ENCODE data around the gene RRP1B. TPM values are rescaled to one million over a fixed set of nuclear protein-coding genes. Genes with fewer than 3 reads are reported as not detected.
"Not testable (repeated sequence)": the region's sequence is repeated elsewhere in the genome, so short reads cannot be mapped to it uniquely, and the experiment has no call there.

RRP1B gene
- polyA plus RNA-seq, 6 donors from 2014 or later = 9.2 to 30.3 (median 21.1) TPM

- H3K27ac Mint-ChIP-seq = no peak overlapping the region
- no peak overlapping the region for H3K4me3 Mint-ChIP-seq
- peaks cover 7 to 15% of the 10 kb centered on the region in 2 donors for H3K36me3 Mint-ChIP-seq
- no peak for ATAC-seq (ENCODE audit: low read depth in 2 of 2)
- no peaks in the 10 kb centered on the region for H3K27me3 Mint-ChIP-seq
- no peak for DNase-seq
- H3K9me3 Mint-ChIP-seq = no peaks in the 10 kb centered on the region
- H3K4me1 Mint-ChIP-seq = peaks cover 33 to 50% (median 42%) of the 10 kb centered on the region in 3 donors
These were observed 5.0 kb downstream of the RRP1B start for GRCh38 chr21:43664358-43664757.

GRCh38 chr21:43665879-43666278 lies 6.5 kb downstream of the RRP1B start:
- peak overlapping the region in 1 of 8 donors; percentile 37 for H3K4me3 Mint-ChIP-seq
- ATAC-seq (ENCODE audit: low read depth in 2 of 2) (no peak), DNase-seq (no peak)
- no peaks in the 10 kb centered on the region for H3K27me3 Mint-ChIP-seq
- H3K4me1 Mint-ChIP-seq = peaks cover 27 to 38% (median 30%) of the 10 kb centered on the region in 3 donors
- H3K27ac Mint-ChIP-seq = no peak overlapping the region
- peaks cover 7 to 15% of the 10 kb centered on the region in 2 donors for H3K36me3 Mint-ChIP-seq
- H3K9me3 Mint-ChIP-seq = no peaks in the 10 kb centered on the region

DNA sequence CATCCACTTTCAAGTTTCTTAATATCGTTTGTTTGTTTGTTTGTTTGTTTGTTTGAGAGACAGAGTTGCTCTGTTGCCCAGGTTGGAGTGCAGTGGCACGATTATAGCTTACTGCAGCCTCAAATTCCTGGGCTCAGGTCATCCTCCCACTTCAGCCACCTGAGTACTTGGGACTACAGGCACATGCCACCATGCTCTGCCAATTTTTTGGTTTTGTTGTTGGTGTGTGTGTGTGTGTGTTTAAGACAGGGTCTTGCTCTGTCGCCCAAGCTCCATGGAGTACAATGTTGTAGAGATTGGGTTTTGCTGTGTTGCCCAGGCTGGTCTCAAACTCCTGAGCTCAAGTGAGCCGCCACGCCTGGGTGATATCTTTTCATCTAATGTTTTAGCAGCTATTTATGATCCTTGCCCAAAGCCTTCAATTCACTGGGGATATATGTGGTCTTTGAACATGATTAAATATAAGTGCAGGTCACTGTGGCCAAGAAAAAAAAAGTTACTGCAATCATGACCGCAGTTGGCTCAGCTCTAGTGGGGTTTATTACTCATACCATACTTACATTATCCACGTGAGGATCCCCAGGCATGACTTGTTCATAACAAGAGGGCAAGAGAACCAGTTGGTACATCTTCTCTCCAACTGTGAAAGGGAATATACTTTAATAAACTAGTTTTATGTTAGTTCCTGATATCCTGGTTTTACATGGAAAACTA lies 8.0 kb downstream of the RRP1B start:
- ATAC-seq (ENCODE audit: low read depth in 2 of 2) = no peak
- Mint-ChIP-seq H3K4me3 (no peak overlapping the region), H3K9me3 (no peaks in the 10 kb centered on the region), H3K4me1 (peaks cover 18 to 25% (median 18%) of the 10 kb centered on the region in 3 donors), H3K36me3 (peaks cover 7 to 8% of the 10 kb centered on the region in 2 donors), H3K27me3 (no peaks in the 10 kb centered on the region), H3K27ac (no peak overlapping the region)
- no peak for DNase-seq

- Mint-ChIP-seq H3K4me1 (peaks cover 17 to 18% (median 18%) of the 10 kb centered on the region in 3 donors), H3K27ac (no peak overlapping the region), H3K4me3 (no peak overlapping the region), H3K27me3 (no peaks in the 10 kb centered on the region), H3K9me3 (no peaks in the 10 kb centered on the region), H3K36me3 (peaks cover 12 to 15% of the 10 kb centered on the region in 2 donors)
- DNase-seq (no peak), ATAC-seq (ENCODE audit: low read depth in 2 of 2) (no peak)
These were observed 10.7 kb downstream of the RRP1B start for GRCh38 chr21:43669828-43670605.

- peaks cover 0 to 6% (median 2%) of the 10 kb centered on the region in 3 donors for H3K4me1 Mint-ChIP-seq
- no peaks in the 10 kb centered on the region for H3K27me3 Mint-ChIP-seq
- H3K4me3 Mint-ChIP-seq = no peak overlapping the region
- peaks cover 10 to 25% of the 10 kb centered on the region in 2 donors for H3K36me3 Mint-ChIP-seq
- H3K9me3 Mint-ChIP-seq = no peaks in the 10 kb centered on the region
- DNase-seq = no peak
- no peak overlapping the region for H3K27ac Mint-ChIP-seq
- no peak for ATAC-seq (ENCODE audit: low read depth in 2 of 2)
These were observed 16.5 kb downstream of the RRP1B start for GRCh38 chr21:43675871-43676270.

DNA sequence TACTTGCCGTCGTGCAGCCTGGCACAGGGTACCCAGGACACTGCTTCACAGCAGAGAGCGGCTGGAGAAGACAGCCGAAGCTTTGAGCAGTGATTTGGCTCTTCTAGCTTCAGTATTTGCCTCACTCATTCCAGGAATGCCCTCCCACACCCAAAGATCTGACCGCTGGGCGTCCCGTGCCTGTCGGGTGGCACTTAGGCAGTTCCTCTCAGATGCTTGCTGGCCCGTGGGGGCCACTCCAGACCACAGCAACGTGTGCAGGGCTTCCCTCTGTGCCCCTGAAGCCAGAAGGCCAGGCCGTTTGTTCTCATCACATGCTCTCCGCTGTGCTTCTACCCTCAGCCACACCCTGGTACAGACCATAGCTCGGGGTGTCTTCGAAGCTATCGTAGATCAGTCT lies 17.0 kb downstream of the RRP1B start:
- H3K27ac Mint-ChIP-seq = no peak overlapping the region
- no peak overlapping the region for H3K4me3 Mint-ChIP-seq
- H3K4me1 Mint-ChIP-seq = peaks cover 0 to 6% (median 2%) of the 10 kb centered on the region in 3 donors
- H3K27me3 Mint-ChIP-seq = no peaks in the 10 kb centered on the region
- no peaks in the 10 kb centered on the region for H3K9me3 Mint-ChIP-seq
- no peak for DNase-seq
- H3K36me3 Mint-ChIP-seq = peaks cover 10 to 25% of the 10 kb centered on the region in 2 donors
- no peak for ATAC-seq (ENCODE audit: low read depth in 2 of 2)

DNA sequence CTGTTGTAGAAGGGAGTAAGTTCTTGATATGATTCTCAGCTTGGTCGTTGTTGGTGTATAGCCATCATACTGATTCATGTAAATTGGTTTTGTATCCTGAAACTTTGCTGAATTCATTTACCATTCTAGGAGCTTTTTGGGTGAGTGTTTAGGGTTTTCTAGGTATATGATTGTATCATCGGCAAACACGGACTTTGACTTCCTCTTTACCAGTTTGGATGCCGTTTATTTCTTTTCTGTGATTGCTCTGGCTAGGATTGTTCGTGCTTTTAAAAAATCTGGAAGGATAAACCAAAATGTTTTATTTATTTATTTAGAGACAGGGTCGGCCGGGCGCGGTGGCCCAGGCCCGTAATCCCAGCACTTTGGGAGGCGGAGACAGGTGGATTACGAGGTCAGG lies 20.6 kb downstream of the RRP1B start:
- Mint-ChIP-seq H3K27me3 (no peaks in the 10 kb centered on the region), H3K4me1 (peaks cover 0 to 6% (median 2%) of the 10 kb centered on the region in 3 donors), H3K27ac (peak overlapping the region in 2 of 6 donors; percentile 7 to 28), H3K9me3 (no peaks in the 10 kb centered on the region), H3K4me3 (peak overlapping the region in 1 of 8 donors; percentile 4), H3K36me3 (peaks cover 11 to 32% of the 10 kb centered on the region in 2 donors)
- DNase-seq = no peak
- no peak for ATAC-seq (ENCODE audit: low read depth in 2 of 2)

- H3K4me1 Mint-ChIP-seq; H3K9me3 Mint-ChIP-seq; H3K27ac Mint-ChIP-seq; DNase-seq; H3K4me3 Mint-ChIP-seq; H3K27me3 Mint-ChIP-seq; ATAC-seq (ENCODE audit: low read depth in 2 of 2): not testable (repeated sequence)
- peaks cover 11 to 32% of the 10 kb centered on the region in 2 donors for H3K36me3 Mint-ChIP-seq
These were observed 21.1 kb downstream of the RRP1B start for GRCh38 chr21:43680421-43680820.

DNA sequence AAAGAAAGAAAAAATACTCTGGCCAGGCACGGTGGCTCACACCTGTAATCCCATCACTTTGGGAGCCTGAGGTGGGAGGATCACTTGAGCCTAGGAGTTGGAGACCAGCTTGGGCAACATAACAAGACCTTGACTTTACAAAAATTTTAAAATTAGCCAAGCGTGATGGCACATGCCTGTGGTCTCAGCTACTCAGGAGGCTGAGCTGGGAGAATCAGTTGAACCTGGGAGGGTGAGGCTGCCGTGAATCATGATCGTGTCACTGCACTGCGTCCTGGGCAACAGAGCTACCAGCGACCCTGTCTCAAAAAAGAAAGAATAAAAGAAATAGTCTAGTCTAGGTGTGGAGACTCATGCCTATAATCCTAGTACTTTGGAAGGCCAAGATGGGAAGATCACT lies 22.3 kb downstream of the RRP1B start:
- H3K4me1 Mint-ChIP-seq = peaks cover 0 to 6% (median 2%) of the 10 kb centered on the region in 3 donors
- H3K27me3 Mint-ChIP-seq = no peaks in the 10 kb centered on the region
- peaks cover 14 to 32% of the 10 kb centered on the region in 2 donors for H3K36me3 Mint-ChIP-seq
- H3K4me3 Mint-ChIP-seq = no peak overlapping the region
- ATAC-seq (ENCODE audit: low read depth in 2 of 2) (no peak), DNase-seq (no peak)
- H3K27ac Mint-ChIP-seq = peak overlapping the region in 1 of 6 donors; percentile 52
- H3K9me3 Mint-ChIP-seq = no peaks in the 10 kb centered on the region

- ATAC-seq (ENCODE audit: low read depth in 2 of 2) (no peak), DNase-seq (no peak)
- Mint-ChIP-seq H3K9me3 (no peaks in the 10 kb centered on the region), H3K27me3 (no peaks in the 10 kb centered on the region), H3K27ac (peak overlapping the region in 1 of 6 donors; percentile 76), H3K36me3 (peaks cover 20 to 29% of the 10 kb centered on the region in 2 donors), H3K4me3 (no peak overlapping the region), H3K4me1 (peaks cover 12 to 24% (median 15%) of the 10 kb centered on the region in 3 donors)
These were observed 25.1 kb downstream of the RRP1B start for GRCh38 chr21:43684424-43684823.

GRCh38 chr21:43686811-43687565 lies 27.6 kb downstream of the RRP1B start:
- Mint-ChIP-seq H3K9me3 (no peaks in the 10 kb centered on the region), H3K4me3 (peak overlapping the region in 3 of 8 donors; percentile 47 to 62 (median 49)), H3K36me3 (peaks cover 19 to 20% of the 10 kb centered on the region in 2 donors), H3K27me3 (no peaks in the 10 kb centered on the region), H3K4me1 (peaks cover 12 to 18% (median 15%) of the 10 kb centered on the region in 3 donors), H3K27ac (peak overlapping the region in 5 of 6 donors; percentile 83 to 97 (median 84))
- DNase-seq (no peak), ATAC-seq (ENCODE audit: low read depth in 2 of 2) (no peak)

- Mint-ChIP-seq H3K4me1 (peaks cover 12 to 18% (median 15%) of the 10 kb centered on the region in 3 donors), H3K27ac (peak overlapping the region; percentile 81 to 97 (median 88)), H3K27me3 (no peaks in the 10 kb centered on the region), H3K36me3 (peaks cover 14% of the 10 kb centered on the region in 2 donors), H3K4me3 (peak overlapping the region in 6 of 8 donors; percentile 33 to 70 (median 49)), H3K9me3 (no peaks in the 10 kb centered on the region)
- ATAC-seq (ENCODE audit: low read depth in 2 of 2) (peak; percentile 89 to 94), DNase-seq (peak; percentile 69)
These were observed 28.4 kb downstream of the RRP1B start for GRCh38 chr21:43687566-43688399.

Data from naive B cell (primary cell).